ENCODE measurements around the gene FGF1.
A peak's percentile ranks its signal among the peaks of the same experiment; 100 is the strongest.

FGF1 gene

GRCh38 chr5:142696379-142696778, 10.5 kb upstream of the FGF1 start:
- DNase-seq (ENCODE audit: low spot score) = no peak

- no peak for DNase-seq (ENCODE audit: low spot score)
These were observed 8.4 kb upstream of the FGF1 start for GRCh38 chr5:142694092-142694856.

- no peak for DNase-seq (ENCODE audit: low spot score)
These were observed 6.5 kb upstream of the FGF1 start for GRCh38 chr5:142692321-142692894.

- no peak for DNase-seq (ENCODE audit: low spot score)
These were observed 4.8 kb upstream of the FGF1 start for GRCh38 chr5:142690667-142691066.

- no peak for DNase-seq (ENCODE audit: low spot score)
These were observed 3.2 kb upstream of the FGF1 start for GRCh38 chr5:142689081-142689480.

- DNase-seq (ENCODE audit: low spot score) = no peak
These were observed 2.5 kb upstream of the FGF1 start for GRCh38 chr5:142688281-142688989.

GRCh38 chr5:142686968-142687367, 1.1 kb upstream of the FGF1 start:
- no peak for DNase-seq (ENCODE audit: low spot score)

- DNase-seq (ENCODE audit: low spot score) = peak; percentile 72
These were observed 382 bp upstream of the FGF1 start for GRCh38 chr5:142686210-142686734.

GRCh38 chr5:142684508-142685041, 1.3 kb downstream of the FGF1 start:
- peak; percentile 97 for DNase-seq (ENCODE audit: low spot score)

- peak; percentile 59 for DNase-seq (ENCODE audit: low spot score)
These were observed 1.9 kb downstream of the FGF1 start for GRCh38 chr5:142683881-142684505.

GRCh38 chr5:142683116-142683515, 2.8 kb downstream of the FGF1 start:
- no peak for DNase-seq (ENCODE audit: low spot score)

- DNase-seq (ENCODE audit: low spot score) = no peak
These were observed 5.2 kb downstream of the FGF1 start for GRCh38 chr5:142680605-142681259.

GRCh38 chr5:142679744-142680143, 6.1 kb downstream of the FGF1 start:
- no peak for DNase-seq (ENCODE audit: low spot score)

GRCh38 chr5:142678529-142678928, 7.4 kb downstream of the FGF1 start:
- DNase-seq (ENCODE audit: low spot score) = no peak

GRCh38 chr5:142677198-142677597, 8.7 kb downstream of the FGF1 start:
- DNase-seq (ENCODE audit: low spot score) = no peak

- no peak for DNase-seq (ENCODE audit: low spot score)
These were observed 9.6 kb downstream of the FGF1 start for GRCh38 chr5:142676318-142676717.

GRCh38 chr5:142674531-142675469, 11.1 kb downstream of the FGF1 start:
- no peak for DNase-seq (ENCODE audit: low spot score)

- DNase-seq (ENCODE audit: low spot score) = no peak
These were observed 14.1 kb downstream of the FGF1 start for GRCh38 chr5:142671801-142672200.

GRCh38 chr5:142671266-142671665, 14.6 kb downstream of the FGF1 start:
- no peak for DNase-seq (ENCODE audit: low spot score)

GRCh38 chr5:142670804-142671203, 15.1 kb downstream of the FGF1 start:
- DNase-seq (ENCODE audit: low spot score) = no peak

GRCh38 chr5:142669477-142669876, 16.4 kb downstream of the FGF1 start:
- DNase-seq (ENCODE audit: low spot score) = no peak
